Breast epithelium (tissue), 3 donors: Measurements from ENCODE around the gene FTCD.

Source experiments
- POLR2A ChIP-seq: fragments of 450-650 bp; IDR thresholded peaks from one replicate; pipeline ENCODE4 v1.6.1; 2016; ENCODE audit warnings: antibody characterized with exemption, mild to moderate bottlenecking, moderate library complexity
- POLR2AphosphoS5 ChIP-seq, 3 donors: sonication (generic); formaldehyde crosslinking; IDR thresholded peaks; one replicate each; pipeline ENCODE4 v1.6.1; 2017; ENCODE audit warnings: antibody characterized with exemption in 3 of 3
- TF ChIP-seq, protein P1 (sequence below), 3 donors: fragments of 450-650 bp; IDR thresholded peaks; one replicate each; pipeline ENCODE4 v1.5.1; 2016 to 2017; ENCODE audit warnings: antibody characterized with exemption in 3 of 3, mild to moderate bottlenecking in 3 of 3, moderate library complexity in 3 of 3

DNA sequence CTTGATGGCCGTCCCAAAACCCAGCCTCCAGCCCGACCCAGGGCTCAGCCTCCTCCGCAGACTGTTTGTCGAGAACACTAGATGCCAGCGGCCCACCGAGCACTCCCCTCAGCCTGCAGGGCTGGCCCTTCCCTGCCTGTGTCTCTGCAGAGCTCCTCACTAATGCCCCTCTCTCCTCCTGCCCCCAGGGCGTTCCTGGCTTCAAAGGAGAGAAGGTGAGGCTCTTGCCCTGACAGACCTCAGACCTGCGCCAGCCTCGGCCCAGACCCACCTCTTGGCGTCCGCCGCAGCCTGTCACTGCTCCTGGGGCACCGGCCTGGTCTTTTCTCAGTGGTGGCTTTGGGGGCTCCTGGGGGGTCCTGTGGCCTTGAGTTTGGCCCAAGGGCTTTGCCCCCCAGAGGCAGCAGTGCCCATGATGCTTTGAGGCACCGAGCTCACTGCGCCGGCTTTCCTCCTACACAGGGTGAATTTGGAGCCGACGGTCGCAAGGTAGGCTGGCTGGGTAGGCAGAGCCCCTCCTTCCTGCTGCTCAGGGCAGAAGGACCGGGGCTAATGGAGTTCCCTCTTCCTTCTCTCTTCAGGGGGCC, 39.1 kb downstream of the FTCD start:
- TF ChIP-seq, protein P1, sequence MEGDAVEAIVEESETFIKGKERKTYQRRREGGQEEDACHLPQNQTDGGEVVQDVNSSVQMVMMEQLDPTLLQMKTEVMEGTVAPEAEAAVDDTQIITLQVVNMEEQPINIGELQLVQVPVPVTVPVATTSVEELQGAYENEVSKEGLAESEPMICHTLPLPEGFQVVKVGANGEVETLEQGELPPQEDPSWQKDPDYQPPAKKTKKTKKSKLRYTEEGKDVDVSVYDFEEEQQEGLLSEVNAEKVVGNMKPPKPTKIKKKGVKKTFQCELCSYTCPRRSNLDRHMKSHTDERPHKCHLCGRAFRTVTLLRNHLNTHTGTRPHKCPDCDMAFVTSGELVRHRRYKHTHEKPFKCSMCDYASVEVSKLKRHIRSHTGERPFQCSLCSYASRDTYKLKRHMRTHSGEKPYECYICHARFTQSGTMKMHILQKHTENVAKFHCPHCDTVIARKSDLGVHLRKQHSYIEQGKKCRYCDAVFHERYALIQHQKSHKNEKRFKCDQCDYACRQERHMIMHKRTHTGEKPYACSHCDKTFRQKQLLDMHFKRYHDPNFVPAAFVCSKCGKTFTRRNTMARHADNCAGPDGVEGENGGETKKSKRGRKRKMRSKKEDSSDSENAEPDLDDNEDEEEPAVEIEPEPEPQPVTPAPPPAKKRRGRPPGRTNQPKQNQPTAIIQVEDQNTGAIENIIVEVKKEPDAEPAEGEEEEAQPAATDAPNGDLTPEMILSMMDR (IDR thresholded peaks at IDR 0.05) = no peak
- TF ChIP-seq POLR2A (no peak), POLR2AphosphoS5 (IDR thresholded peaks at IDR 0.05) (no peak)
